Metanephros (tissue), 1 donor: ENCODE results near the gene CHD1L. TPM values are rescaled to one million over a fixed set of nuclear protein-coding genes. Genes with fewer than 3 reads are reported as not detected.

Experiments used
- total RNA-seq: library from RNA; depleted of rRNA; stranded (reverse); fragments of >200 nt; gene quantifications from one replicate; pipeline ENCODE4 v1.2.3, GENCODE V29; 2014

Gene CHD1L
- total RNA-seq, result 29.2 TPM

GRCh38 chr1:147242449-147243227 is at the start of gene CHD1L:
CHD1L (plus strand) TSS chr1:147242684; CDS start chr1:147242704, 20 bp downstream.

GRCh38 chr1:147225193-147225730 is 17.2 kb upstream of the CHD1L start, which contains the start of gene FMO5:
FMO5 (minus strand) TSS chr1:147225339; CDS start chr1:147225029, 310 bp downstream.

Other genes starting within 250 kb of the CHD1L start
- 20.7 TPM for gene PRKAB2, start 70.2 kb upstream of the CHD1L start, total RNA-seq
- gene FMO5, start 17.3 kb upstream of the CHD1L start, total RNA-seq, result 5.1 TPM